Endothelial cell of umbilical vein (primary cell): ENCODE data around the gene CCAR1. TPM values are rescaled to one million over a fixed set of nuclear protein-coding genes. Genes with fewer than 3 reads are reported as not detected.
"Not testable (repeated sequence)": the region's sequence is repeated elsewhere in the genome, so short reads cannot be mapped to it uniquely, and the experiment has no call there.

ENCODE experiments used
- BruUV-seq: library from RNA; stranded (reverse); fragments of 400-500 nt; replicated peaks from 2 replicates; lab custom pipeline; 2021; lab: Mats Ljungman, UMichigan
- CTCF ChIA-PET: fragments of 300-600, 350-600 bp; sonication (Branson Sonifier 250); formaldehyde crosslinking; loops from one replicate; lab custom pipeline; 2021; ENCODE audit warnings: antibody characterized with exemption, inconsistent platforms; lab: Charles Lee
- POLR2A ChIA-PET: fragments of 300-600, 350-600 bp; sonication (Branson Sonifier 250); formaldehyde crosslinking; loops from one replicate; lab custom pipeline; 2021; ENCODE audit warnings: antibody characterized with exemption, inconsistent platforms; lab: Charles Lee
- DNase-seq: peaks from one replicate; pipeline ENCODE4 v3.0.0-alpha.2; 2011; ENCODE audit warnings: low read depth, low spot score
- FAIRE-seq: peaks from 2 replicates; lab custom pipeline; 2011; peaks lifted over from hg19 to GRCh38; lab: Jason Lieb, UNC
- H2AFZ ChIP-seq: 2 replicates; pipeline ENCODE4 v1.6.0; 2012; ENCODE audit warnings: low read depth, low read length, control low read depth, inconsistent platforms
- H3K27ac ChIP-seq: 2 replicates; pipeline ENCODE4 v1.5.1; 2011; ENCODE audit warnings: low read depth, mild to moderate bottlenecking, control low read depth, low read length, moderate library complexity; ENCODE audit not compliant: insufficient read depth
- H3K27me3 ChIP-seq, 2 experiments: 2 replicates each; pipeline versions ENCODE4 v1.6.0 to v1.6.1; 2011; ENCODE audit warnings: low read length in 2 of 2, mixed read lengths in 1 of 2; ENCODE audit not compliant: control insufficient read depth in 2 of 2, insufficient read depth in 2 of 2
- H3K36me3 ChIP-seq, 2 experiments: 2 replicates in 1 of 2; 3 replicates in 1 of 2; pipeline ENCODE4 v1.5.1; 2011; ENCODE audit warnings: low read length in 2 of 2, mild to moderate bottlenecking in 1 of 2, moderate library complexity in 1 of 2; ENCODE audit not compliant: control insufficient read depth in 2 of 2, insufficient read depth in 2 of 2; ENCODE audit errors: extremely low read depth in 1 of 2
- H3K4me1 ChIP-seq: 3 replicates; pipeline ENCODE4 v1.5.1; 2011; ENCODE audit warnings: mild to moderate bottlenecking, low read length; ENCODE audit not compliant: control insufficient read depth, insufficient read depth; ENCODE audit errors: extremely low read depth
- H3K4me2 ChIP-seq: 2 replicates; pipeline ENCODE4 v1.6.1; 2011; ENCODE audit warnings: low read length, control low read depth, mixed read lengths; ENCODE audit not compliant: insufficient read depth
- H3K4me3 ChIP-seq, 3 experiments: fragments of 200-600 bp in 1 of 3; sonication (generic), shearing (Covaris generic) in 1 of 3; replicated peaks in 1 of 3; 2 replicates each; pipeline ENCODE4 v1.5.1; 2011 to 2016; ENCODE audit warnings: control low read depth in 3 of 3, low read length in 3 of 3, mild to moderate bottlenecking in 2 of 3, inconsistent platforms in 1 of 3, low read depth in 1 of 3, moderate library complexity in 1 of 3; ENCODE audit not compliant: insufficient read depth in 1 of 3
- H3K79me2 ChIP-seq: 2 replicates; pipeline ENCODE4 v1.6.0; 2012; ENCODE audit warnings: low read length, inconsistent platforms; ENCODE audit not compliant: control insufficient read depth, insufficient read depth
- H3K9ac ChIP-seq: replicated peaks from 2 replicates; pipeline ENCODE3; 2011; ENCODE audit warnings: low read length, control low read depth; ENCODE audit not compliant: insufficient read depth; ENCODE audit errors: extremely low read depth
- H3K9me1 ChIP-seq: replicated peaks from 3 replicates; pipeline ENCODE4 v1.6.0; 2011; ENCODE audit warnings: mild to moderate bottlenecking, low read length; ENCODE audit not compliant: control insufficient read depth, insufficient read depth; ENCODE audit errors: extremely low read depth
- H3K9me3 ChIP-seq: replicated peaks from 2 replicates; pipeline ENCODE4 v1.5.1; 2012; ENCODE audit warnings: low read length, inconsistent platforms; ENCODE audit not compliant: control insufficient read depth, insufficient read depth
- H4K20me1 ChIP-seq: replicated peaks from 2 replicates; pipeline ENCODE3; 2011; ENCODE audit warnings: mild to moderate bottlenecking, low read length; ENCODE audit not compliant: control insufficient read depth, insufficient read depth; ENCODE audit errors: extremely low read depth
- EZH2 ChIP-seq: IDR thresholded peaks from 2 replicates; pipeline ENCODE4 v1.6.1; 2012; ENCODE audit warnings: borderline replicate concordance, low read depth, mild to moderate bottlenecking, moderate library complexity, low read length, inconsistent platforms; ENCODE audit not compliant: severe bottlenecking
- FOS ChIP-seq: IDR thresholded peaks from 2 replicates; pipeline ENCODE4 v1.6.1; 2011; ENCODE audit warnings: mild to moderate bottlenecking, low read length, moderate library complexity, borderline replicate concordance; ENCODE audit not compliant: insufficient read depth
- JUN ChIP-seq: IDR thresholded peaks from 2 replicates; pipeline ENCODE4 v1.6.1; 2011; ENCODE audit warnings: borderline replicate concordance, low read depth; ENCODE audit not compliant: insufficient read length, insufficient read depth
- MYC ChIP-seq: IDR thresholded peaks from one replicate; pipeline ENCODE4 v1.6.1; 2011; ENCODE audit warnings: mild to moderate bottlenecking, low read depth, low read length
- dilution Hi-C: fragments of 300-500 bp; cut with MboI; formaldehyde crosslinking; loops from one replicate; pipeline ENCODE4 v1.15.0; 2019; ENCODE audit warnings: low sequenced_read_pairs; ENCODE audit not compliant: extremely low pct_ligation_motif_present
- intact Hi-C: fragments of 100-400 bp; cut with micrococcal nuclease; formaldehyde crosslinking; loops from one replicate; pipeline ENCODE4 v1.10.0; 2022
- polyA plus RNA-seq, 4 experiments: library from polyadenylated mRNA; depleted of rRNA in 3 of 4; stranded (reverse) in 3 of 4; unstranded in 1 of 4; fragments of >200 nt; gene quantifications; 2 replicates each; pipeline versions ENCODE4 v1.2.1 to v1.2.3, GENCODE V29; 2011 to 2012; ENCODE audit warnings: missing spikeins in 1 of 4
- total RNA-seq: library from RNA; stranded (reverse); gene quantifications from 2 replicates; pipeline ENCODE4 v1.2.3, GENCODE V29; 2021

Gene CCAR1
- total and polyA plus RNA-seq, 2 donors (not counting 3 experiments of a cell fraction or from before 2014, with no cell fraction given) = 59.8 to 92.9 TPM

DNA sequence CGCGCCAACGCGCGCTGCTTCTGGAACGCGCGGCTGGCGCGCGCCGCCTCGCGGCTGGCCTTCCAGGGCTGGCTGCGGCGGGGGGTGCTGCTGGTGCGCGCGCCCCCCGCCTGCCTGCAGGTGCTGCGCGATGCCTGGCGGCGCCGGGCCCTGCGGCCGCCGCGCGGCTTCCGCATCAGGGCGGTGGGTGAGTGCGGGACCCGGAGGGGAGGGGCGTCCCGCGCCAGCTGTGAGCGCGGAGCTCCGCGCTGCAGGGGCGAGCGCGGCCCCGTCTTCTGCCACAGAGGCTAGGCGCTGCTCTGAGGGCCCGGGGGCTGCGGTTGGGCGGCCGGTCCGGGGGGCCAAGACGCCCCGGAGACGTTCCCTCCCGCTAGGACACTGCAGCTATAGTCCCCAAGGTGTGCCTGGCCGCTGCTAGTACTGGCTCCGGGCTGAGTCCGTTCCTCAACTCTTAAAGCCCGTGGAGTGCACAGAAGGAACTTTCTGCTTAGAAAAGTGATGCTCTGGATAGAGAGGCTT lies 107.1 kb downstream of the CCAR1 start:
- POLR2A ChIA-PET = not testable (repeated sequence)

DNA sequence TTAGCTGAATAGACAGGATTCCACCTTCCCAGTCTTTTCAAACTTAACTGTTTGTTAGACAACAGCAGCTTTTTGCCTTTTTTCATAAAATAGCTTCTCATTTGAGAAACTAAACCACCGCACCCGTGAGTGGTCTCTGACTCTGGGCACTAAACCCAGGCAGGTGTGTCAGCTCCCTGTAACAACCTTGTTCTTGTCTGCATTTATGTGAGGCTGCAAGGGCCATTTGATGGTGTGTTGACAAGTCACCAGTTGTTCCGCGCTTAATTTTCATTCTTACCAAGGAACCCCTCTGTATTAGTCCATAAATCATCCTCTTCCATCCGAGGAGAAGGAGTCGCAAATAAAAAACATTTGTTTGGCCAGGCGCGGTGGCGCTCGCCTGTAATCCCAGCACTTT lies 107.8 kb downstream of the CCAR1 start:
- Histone ChIP-seq H2AFZ (no peak overlapping the region), H3K4me2 (no peak overlapping the region), H3K9me3 (no peaks in the 10 kb centered on the region), H3K9me1 (no peaks in the 10 kb centered on the region), H3K36me3 (no peaks in the 10 kb centered on the region), H3K27ac (no peak overlapping the region), H3K4me3 (no peak overlapping the region), H3K79me2 (no peaks in the 10 kb centered on the region), H3K9ac (no peak overlapping the region), H4K20me1 (no peaks in the 10 kb centered on the region), H3K4me1 (peaks cover 6% of the 10 kb centered on the region), H3K27me3 (peaks cover 8 to 13% of the 10 kb centered on the region in 2 experiments)
- FAIRE-seq (no peak), DNase-seq (no peak)
- dilution Hi-C loops (no loop called here), intact Hi-C loops (no loop called here)
- ChIA-PET POLR2A (no interaction called here), CTCF (interaction anchor here (2.6 kb wide), 1 partner anchor 10 kb away, joined by 13 read pairs; no protein-coding TSS in a partner anchor)
- no TSS peak for BruUV-seq
- TF ChIP-seq EZH2 (no peak), JUN (no peak), MYC (no peak), FOS (no peak)

More for the DNA sequence above, 107.1 kb downstream of the CCAR1 start:
- Histone ChIP-seq H2AFZ (peak overlapping the region; percentile 77), H3K4me3 (peak overlapping the region in 1 of 3 experiments; percentile 38), H3K27me3 (peaks cover 8 to 12% of the 10 kb centered on the region in 2 experiments)
- H3K4me2 ChIP-seq, H3K27ac ChIP-seq, H3K9me1 ChIP-seq, H4K20me1 ChIP-seq, H3K36me3 ChIP-seq, H3K79me2 ChIP-seq, dilution Hi-C loops, intact Hi-C loops, H3K9me3 ChIP-seq, BruUV-seq, H3K4me1 ChIP-seq, H3K9ac ChIP-seq: not testable (repeated sequence)
- FAIRE-seq (peak; percentile 76), DNase-seq (peak; percentile 11)
- CTCF ChIA-PET = interaction anchor here (1.3 to 2.6 kb wide), 2 partner anchors 9 to 11 kb away, joined by 4 to 13 read pairs; no protein-coding TSS in a partner anchor
